WERI-Rb-1 (cell line): ENCODE measurements around the gene EML1.

Source experiments
- DNase-seq: peaks from one replicate; pipeline ENCODE4 v3.0.0-alpha.2; 2020
- H3K27ac ChIP-seq: fragments of 250-450 bp; sonication (Bioruptor Pico); 2 replicates; pipeline ENCODE4 v1.5.1; 2020; ENCODE audit warnings: mild to moderate bottlenecking, moderate library complexity
- H3K27me3 ChIP-seq: fragments of 250-450 bp; sonication (Bioruptor Pico); 2 replicates; pipeline ENCODE4 v1.5.1; 2021; ENCODE audit warnings: mild to moderate bottlenecking, low read depth, moderate library complexity; ENCODE audit not compliant: insufficient read depth, severe bottlenecking
- H3K36me3 ChIP-seq: fragments of 250-450 bp; sonication (Bioruptor Pico); 2 replicates; pipeline ENCODE4 v1.5.1; 2020; ENCODE audit warnings: mild to moderate bottlenecking, moderate library complexity
- H3K4me3 ChIP-seq: 2 replicates; pipeline ENCODE4 v1.5.1; 2011; ENCODE audit warnings: low read depth, mild to moderate bottlenecking, control low read depth, low read length
- H3K9me3 ChIP-seq: fragments of 250-450 bp; sonication (Bioruptor Pico); 2 replicates; pipeline ENCODE4 v1.5.1; 2021; ENCODE audit warnings: mild to moderate bottlenecking, moderate library complexity; ENCODE audit not compliant: severe bottlenecking
- CTCF ChIP-seq: IDR thresholded peaks from 2 replicates; pipeline ENCODE4 v1.5.1; 2011; ENCODE audit warnings: low read depth, mild to moderate bottlenecking, control low read depth, inconsistent platforms, low read length

The EML1 gene

GRCh38 chr14:99889268-99889667 lies 96.1 kb downstream of the EML1 start:
- Histone ChIP-seq H3K9me3 (no peaks in the 10 kb centered on the region), H3K4me3 (no peak overlapping the region), H3K36me3 (peaks cover 23% of the 10 kb centered on the region), H3K27ac (no peak overlapping the region), H3K27me3 (no peaks in the 10 kb centered on the region)
- no peak for DNase-seq
- TF ChIP-seq CTCF: no peak

GRCh38 chr14:99891266-99891665 lies 98.1 kb downstream of the EML1 start:
- Histone ChIP-seq H3K9me3 (no peaks in the 10 kb centered on the region), H3K4me3 (no peak overlapping the region), H3K27me3 (no peaks in the 10 kb centered on the region), H3K27ac (no peak overlapping the region), H3K36me3 (peaks cover 17% of the 10 kb centered on the region)
- TF ChIP-seq CTCF: no peak
- no peak for DNase-seq

GRCh38 chr14:99891900-99892299 lies 98.7 kb downstream of the EML1 start:
- peaks cover 15% of the 10 kb centered on the region for H3K36me3 ChIP-seq
- no peak overlapping the region for H3K27ac ChIP-seq
- TF ChIP-seq CTCF: no peak
- H3K4me3 ChIP-seq: no peak overlapping the region
- H3K27me3 ChIP-seq: no peaks in the 10 kb centered on the region
- H3K9me3 ChIP-seq: no peaks in the 10 kb centered on the region
- no peak for DNase-seq

GRCh38 chr14:99892406-99892805 lies 99.2 kb downstream of the EML1 start:
- no peak for TF ChIP-seq CTCF
- H3K27ac ChIP-seq: no peak overlapping the region
- no peak for DNase-seq
- H3K9me3 ChIP-seq: no peaks in the 10 kb centered on the region
- H3K4me3 ChIP-seq: no peak overlapping the region
- H3K36me3 ChIP-seq: peaks cover 20% of the 10 kb centered on the region
- H3K27me3 ChIP-seq: no peaks in the 10 kb centered on the region

GRCh38 chr14:99896361-99896760 lies 103.1 kb downstream of the EML1 start:
- no peak for TF ChIP-seq CTCF
- DNase-seq: no peak
- H3K27ac ChIP-seq: no peak overlapping the region
- no peaks in the 10 kb centered on the region for H3K9me3 ChIP-seq
- H3K27me3 ChIP-seq: no peaks in the 10 kb centered on the region
- peaks cover 21% of the 10 kb centered on the region for H3K36me3 ChIP-seq
- no peak overlapping the region for H3K4me3 ChIP-seq

- no peak for TF ChIP-seq CTCF
- Histone ChIP-seq H3K36me3 (peaks cover 48% of the 10 kb centered on the region), H3K4me3 (no peak overlapping the region), H3K27ac (no peak overlapping the region), H3K9me3 (peaks cover 6% of the 10 kb centered on the region), H3K27me3 (no peaks in the 10 kb centered on the region)
- no peak for DNase-seq
Observed at GRCh38 chr14:99899578-99900178, 106.5 kb downstream of the EML1 start.
